ENCODE results near the gene TAF4B. TPM values are rescaled to one million over a fixed set of nuclear protein-coding genes. Genes with fewer than 3 reads are reported as not detected.

The TAF4B gene
- total and polyA plus RNA-seq, 2 of the 8 experiments (the other 6 are each of a cell fraction or from before 2014, with no cell fraction given) = 9.3 to 19.8 TPM

DNA sequence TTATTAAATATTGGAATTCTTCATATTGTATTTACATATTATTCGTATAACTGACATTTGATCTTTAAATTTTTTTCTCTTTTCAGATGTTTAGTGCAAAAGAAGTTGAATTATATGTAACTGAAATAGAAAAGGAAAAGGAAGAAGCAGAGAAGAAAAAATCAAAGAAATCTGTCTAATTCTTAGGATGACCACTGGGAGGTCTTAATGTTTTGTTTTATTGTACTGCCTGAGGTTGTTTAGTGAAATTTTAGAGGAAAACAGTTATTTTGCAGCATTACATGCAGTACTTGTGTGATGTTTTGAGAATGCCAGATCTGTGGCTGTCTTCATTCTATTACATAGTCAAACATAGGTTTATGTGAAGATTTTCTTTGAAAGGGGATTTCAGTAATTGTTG is 34.0 kb upstream of the TAF4B start (continued):
- TF ChIP-seq, protein P1, sequence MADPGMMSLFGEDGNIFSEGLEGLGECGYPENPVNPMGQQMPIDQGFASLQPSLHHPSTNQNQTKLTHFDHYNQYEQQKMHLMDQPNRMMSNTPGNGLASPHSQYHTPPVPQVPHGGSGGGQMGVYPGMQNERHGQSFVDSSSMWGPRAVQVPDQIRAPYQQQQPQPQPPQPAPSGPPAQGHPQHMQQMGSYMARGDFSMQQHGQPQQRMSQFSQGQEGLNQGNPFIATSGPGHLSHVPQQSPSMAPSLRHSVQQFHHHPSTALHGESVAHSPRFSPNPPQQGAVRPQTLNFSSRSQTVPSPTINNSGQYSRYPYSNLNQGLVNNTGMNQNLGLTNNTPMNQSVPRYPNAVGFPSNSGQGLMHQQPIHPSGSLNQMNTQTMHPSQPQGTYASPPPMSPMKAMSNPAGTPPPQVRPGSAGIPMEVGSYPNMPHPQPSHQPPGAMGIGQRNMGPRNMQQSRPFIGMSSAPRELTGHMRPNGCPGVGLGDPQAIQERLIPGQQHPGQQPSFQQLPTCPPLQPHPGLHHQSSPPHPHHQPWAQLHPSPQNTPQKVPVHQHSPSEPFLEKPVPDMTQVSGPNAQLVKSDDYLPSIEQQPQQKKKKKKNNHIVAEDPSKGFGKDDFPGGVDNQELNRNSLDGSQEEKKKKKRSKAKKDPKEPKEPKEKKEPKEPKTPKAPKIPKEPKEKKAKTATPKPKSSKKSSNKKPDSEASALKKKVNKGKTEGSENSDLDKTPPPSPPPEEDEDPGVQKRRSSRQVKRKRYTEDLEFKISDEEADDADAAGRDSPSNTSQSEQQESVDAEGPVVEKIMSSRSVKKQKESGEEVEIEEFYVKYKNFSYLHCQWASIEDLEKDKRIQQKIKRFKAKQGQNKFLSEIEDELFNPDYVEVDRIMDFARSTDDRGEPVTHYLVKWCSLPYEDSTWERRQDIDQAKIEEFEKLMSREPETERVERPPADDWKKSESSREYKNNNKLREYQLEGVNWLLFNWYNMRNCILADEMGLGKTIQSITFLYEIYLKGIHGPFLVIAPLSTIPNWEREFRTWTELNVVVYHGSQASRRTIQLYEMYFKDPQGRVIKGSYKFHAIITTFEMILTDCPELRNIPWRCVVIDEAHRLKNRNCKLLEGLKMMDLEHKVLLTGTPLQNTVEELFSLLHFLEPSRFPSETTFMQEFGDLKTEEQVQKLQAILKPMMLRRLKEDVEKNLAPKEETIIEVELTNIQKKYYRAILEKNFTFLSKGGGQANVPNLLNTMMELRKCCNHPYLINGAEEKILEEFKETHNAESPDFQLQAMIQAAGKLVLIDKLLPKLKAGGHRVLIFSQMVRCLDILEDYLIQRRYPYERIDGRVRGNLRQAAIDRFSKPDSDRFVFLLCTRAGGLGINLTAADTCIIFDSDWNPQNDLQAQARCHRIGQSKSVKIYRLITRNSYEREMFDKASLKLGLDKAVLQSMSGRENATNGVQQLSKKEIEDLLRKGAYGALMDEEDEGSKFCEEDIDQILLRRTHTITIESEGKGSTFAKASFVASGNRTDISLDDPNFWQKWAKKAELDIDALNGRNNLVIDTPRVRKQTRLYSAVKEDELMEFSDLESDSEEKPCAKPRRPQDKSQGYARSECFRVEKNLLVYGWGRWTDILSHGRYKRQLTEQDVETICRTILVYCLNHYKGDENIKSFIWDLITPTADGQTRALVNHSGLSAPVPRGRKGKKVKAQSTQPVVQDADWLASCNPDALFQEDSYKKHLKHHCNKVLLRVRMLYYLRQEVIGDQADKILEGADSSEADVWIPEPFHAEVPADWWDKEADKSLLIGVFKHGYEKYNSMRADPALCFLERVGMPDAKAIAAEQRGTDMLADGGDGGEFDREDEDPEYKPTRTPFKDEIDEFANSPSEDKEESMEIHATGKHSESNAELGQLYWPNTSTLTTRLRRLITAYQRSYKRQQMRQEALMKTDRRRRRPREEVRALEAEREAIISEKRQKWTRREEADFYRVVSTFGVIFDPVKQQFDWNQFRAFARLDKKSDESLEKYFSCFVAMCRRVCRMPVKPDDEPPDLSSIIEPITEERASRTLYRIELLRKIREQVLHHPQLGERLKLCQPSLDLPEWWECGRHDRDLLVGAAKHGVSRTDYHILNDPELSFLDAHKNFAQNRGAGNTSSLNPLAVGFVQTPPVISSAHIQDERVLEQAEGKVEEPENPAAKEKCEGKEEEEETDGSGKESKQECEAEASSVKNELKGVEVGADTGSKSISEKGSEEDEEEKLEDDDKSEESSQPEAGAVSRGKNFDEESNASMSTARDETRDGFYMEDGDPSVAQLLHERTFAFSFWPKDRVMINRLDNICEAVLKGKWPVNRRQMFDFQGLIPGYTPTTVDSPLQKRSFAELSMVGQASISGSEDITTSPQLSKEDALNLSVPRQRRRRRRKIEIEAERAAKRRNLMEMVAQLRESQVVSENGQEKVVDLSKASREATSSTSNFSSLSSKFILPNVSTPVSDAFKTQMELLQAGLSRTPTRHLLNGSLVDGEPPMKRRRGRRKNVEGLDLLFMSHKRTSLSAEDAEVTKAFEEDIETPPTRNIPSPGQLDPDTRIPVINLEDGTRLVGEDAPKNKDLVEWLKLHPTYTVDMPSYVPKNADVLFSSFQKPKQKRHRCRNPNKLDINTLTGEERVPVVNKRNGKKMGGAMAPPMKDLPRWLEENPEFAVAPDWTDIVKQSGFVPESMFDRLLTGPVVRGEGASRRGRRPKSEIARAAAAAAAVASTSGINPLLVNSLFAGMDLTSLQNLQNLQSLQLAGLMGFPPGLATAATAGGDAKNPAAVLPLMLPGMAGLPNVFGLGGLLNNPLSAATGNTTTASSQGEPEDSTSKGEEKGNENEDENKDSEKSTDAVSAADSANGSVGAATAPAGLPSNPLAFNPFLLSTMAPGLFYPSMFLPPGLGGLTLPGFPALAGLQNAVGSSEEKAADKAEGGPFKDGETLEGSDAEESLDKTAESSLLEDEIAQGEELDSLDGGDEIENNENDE (IDR thresholded peaks at IDR 0.05; ENCODE audit: insufficient replicate concordance, low read length) = no peak
- no peak for TF ChIP-seq CTBP2 (IDR thresholded peaks at IDR 0.05; ENCODE audit: borderline replicate concordance, insufficient read depth, insufficient read length, low read length)
- no peak for TF ChIP-seq RAD21 (IDR thresholded peaks at IDR 0.05 in 1 of 2, conservative IDR thresholded peaks at IDR 0.05 in 1 of 2; ENCODE audit: low read depth in 2 of 2, low read length in 2 of 2)
- TF ChIP-seq KDM4A (IDR thresholded peaks at IDR 0.05; ENCODE audit: low read depth, low read length, severe bottlenecking) = no peak
- TF ChIP-seq CBX8 (IDR thresholded peaks at IDR 0.05; ENCODE audit: borderline replicate concordance, low read depth, low read length) = no peak
- no peak for TF ChIP-seq GTF2F1 (IDR thresholded peaks at IDR 0.05; ENCODE audit: borderline replicate concordance, low read depth, low read length)
- TF ChIP-seq, protein P2, sequence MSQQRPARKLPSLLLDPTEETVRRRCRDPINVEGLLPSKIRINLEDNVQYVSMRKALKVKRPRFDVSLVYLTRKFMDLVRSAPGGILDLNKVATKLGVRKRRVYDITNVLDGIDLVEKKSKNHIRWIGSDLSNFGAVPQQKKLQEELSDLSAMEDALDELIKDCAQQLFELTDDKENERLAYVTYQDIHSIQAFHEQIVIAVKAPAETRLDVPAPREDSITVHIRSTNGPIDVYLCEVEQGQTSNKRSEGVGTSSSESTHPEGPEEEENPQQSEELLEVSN (IDR thresholded peaks at IDR 0.05) = no peak
- no peak for TF ChIP-seq GABPA (IDR thresholded peaks at IDR 0.05; ENCODE audit: borderline replicate concordance, insufficient read depth, low read length)
- TF ChIP-seq SIX5 (IDR thresholded peaks at IDR 0.05; ENCODE audit: low read depth, low read length) = no peak
- TF ChIP-seq POLR2A (IDR thresholded peaks at IDR 0.05; ENCODE audit: control extremely low read depth in 1 of 2, low read depth in 2 of 2, low read length in 2 of 2) = no peak
- TF ChIP-seq CREB1 (IDR thresholded peaks at IDR 0.05) = no peak
